Ovary (tissue), 3 donors: ENCODE measurements around the gene MYO1C.

Source experiments
- POLR2A ChIP-seq: fragments of 450-650 bp; IDR thresholded peaks from one replicate; pipeline ENCODE4 v1.6.1; 2017; ENCODE audit warnings: antibody characterized with exemption, mild to moderate bottlenecking, moderate library complexity
- TF ChIP-seq, protein P1 (sequence below), 3 donors: fragments of 450-650 bp in 2 of 3; fragments of 200-600 bp in 1 of 3; IDR thresholded peaks; one replicate each; pipeline versions ENCODE4 v1.5.1 to v1.8.0; 2016 to 2022; ENCODE audit warnings: antibody characterized with exemption in 3 of 3, mild to moderate bottlenecking in 1 of 3
- donor health status: DM: no; HTN: no; CAD: no.

DNA sequence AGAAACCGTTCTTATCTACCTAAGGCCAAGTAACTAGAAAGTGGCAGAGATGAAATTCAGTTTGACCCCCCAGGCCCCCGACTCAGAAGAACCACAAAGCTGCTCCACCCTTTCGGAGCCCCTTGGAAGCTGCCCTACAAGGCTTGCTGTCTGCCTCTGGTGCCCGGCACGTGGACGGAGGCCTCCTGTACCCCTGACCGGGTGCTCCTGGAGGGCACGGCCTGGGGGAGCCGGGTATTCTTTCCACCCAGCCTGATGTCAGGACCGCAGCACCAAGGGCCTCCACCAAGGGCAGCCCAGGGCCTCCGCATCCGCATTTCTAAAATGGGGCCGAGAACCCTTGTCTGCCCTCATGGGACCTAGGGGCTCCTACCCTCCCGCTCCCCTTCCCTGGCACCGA, 21.0 kb downstream of the MYO1C start:
- no peak for TF ChIP-seq POLR2A
- TF ChIP-seq, protein P1, sequence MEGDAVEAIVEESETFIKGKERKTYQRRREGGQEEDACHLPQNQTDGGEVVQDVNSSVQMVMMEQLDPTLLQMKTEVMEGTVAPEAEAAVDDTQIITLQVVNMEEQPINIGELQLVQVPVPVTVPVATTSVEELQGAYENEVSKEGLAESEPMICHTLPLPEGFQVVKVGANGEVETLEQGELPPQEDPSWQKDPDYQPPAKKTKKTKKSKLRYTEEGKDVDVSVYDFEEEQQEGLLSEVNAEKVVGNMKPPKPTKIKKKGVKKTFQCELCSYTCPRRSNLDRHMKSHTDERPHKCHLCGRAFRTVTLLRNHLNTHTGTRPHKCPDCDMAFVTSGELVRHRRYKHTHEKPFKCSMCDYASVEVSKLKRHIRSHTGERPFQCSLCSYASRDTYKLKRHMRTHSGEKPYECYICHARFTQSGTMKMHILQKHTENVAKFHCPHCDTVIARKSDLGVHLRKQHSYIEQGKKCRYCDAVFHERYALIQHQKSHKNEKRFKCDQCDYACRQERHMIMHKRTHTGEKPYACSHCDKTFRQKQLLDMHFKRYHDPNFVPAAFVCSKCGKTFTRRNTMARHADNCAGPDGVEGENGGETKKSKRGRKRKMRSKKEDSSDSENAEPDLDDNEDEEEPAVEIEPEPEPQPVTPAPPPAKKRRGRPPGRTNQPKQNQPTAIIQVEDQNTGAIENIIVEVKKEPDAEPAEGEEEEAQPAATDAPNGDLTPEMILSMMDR (IDR thresholded peaks at IDR 0.05), result no peak
